Stimulated activated CD8-positive, alpha-beta memory T cell treated with anti-CD3 and anti-CD28 coated beads, Interleukin-7, amount 100 ng/mL, for 24 hours (primary cell): ENCODE results near the gene C10orf90.

Experiments used
- DNase-seq: peaks from one replicate; pipeline ENCODE4 v3.0.0-alpha.2; 2020; ENCODE audit warnings: low read depth

The C10orf90 gene

GRCh38 chr10:126504063-126504760 lies 166.3 kb downstream of the C10orf90 start:
- no peak for DNase-seq

- no peak for DNase-seq
Measured at GRCh38 chr10:126503392-126504062, 167.0 kb downstream of the C10orf90 start.

- no peak for DNase-seq
Measured at GRCh38 chr10:126502441-126502840, 168.1 kb downstream of the C10orf90 start.

GRCh38 chr10:126501828-126502227 lies 168.7 kb downstream of the C10orf90 start:
- no peak for DNase-seq

GRCh38 chr10:126500866-126501265 lies 169.6 kb downstream of the C10orf90 start:
- DNase-seq = no peak

- no peak for DNase-seq
Measured at GRCh38 chr10:126500185-126500584, 170.3 kb downstream of the C10orf90 start.

- DNase-seq = no peak
Measured at GRCh38 chr10:126499744-126500143, 170.7 kb downstream of the C10orf90 start.

GRCh38 chr10:126497672-126498071 lies 172.8 kb downstream of the C10orf90 start:
- no peak for DNase-seq

- DNase-seq = no peak
Measured at GRCh38 chr10:126496771-126497545, 173.5 kb downstream of the C10orf90 start.

GRCh38 chr10:126491476-126491875 lies 179.0 kb downstream of the C10orf90 start:
- DNase-seq = no peak

- DNase-seq = no peak
Measured at GRCh38 chr10:126481181-126481580, 189.3 kb downstream of the C10orf90 start.

- no peak for DNase-seq
Measured at GRCh38 chr10:126480648-126481047, 189.8 kb downstream of the C10orf90 start.

- no peak for DNase-seq
Measured at GRCh38 chr10:126479280-126479895, 191.1 kb downstream of the C10orf90 start.

- no peak for DNase-seq
Measured at GRCh38 chr10:126478546-126478945, 191.9 kb downstream of the C10orf90 start.

- no peak for DNase-seq
Measured at GRCh38 chr10:126476246-126476645, 194.2 kb downstream of the C10orf90 start.

GRCh38 chr10:126475074-126475691 lies 195.3 kb downstream of the C10orf90 start:
- no peak for DNase-seq

GRCh38 chr10:126474031-126474430 lies 196.5 kb downstream of the C10orf90 start:
- DNase-seq = no peak

GRCh38 chr10:126470991-126471390 lies 199.5 kb downstream of the C10orf90 start:
- DNase-seq = no peak

GRCh38 chr10:126469692-126470091 lies 200.8 kb downstream of the C10orf90 start:
- DNase-seq = no peak

GRCh38 chr10:126468876-126469643 lies 201.4 kb downstream of the C10orf90 start:
- DNase-seq = no peak

- no peak for DNase-seq
Measured at GRCh38 chr10:126468467-126468866, 202.0 kb downstream of the C10orf90 start.
